ENCODE data around the gene ADAT2. TPM values are rescaled to one million over a fixed set of nuclear protein-coding genes. Genes with fewer than 3 reads are reported as not detected.

ADAT2 gene
- total RNA-seq, 1 donor from 2014 or later, result 6.9 TPM

DNA sequence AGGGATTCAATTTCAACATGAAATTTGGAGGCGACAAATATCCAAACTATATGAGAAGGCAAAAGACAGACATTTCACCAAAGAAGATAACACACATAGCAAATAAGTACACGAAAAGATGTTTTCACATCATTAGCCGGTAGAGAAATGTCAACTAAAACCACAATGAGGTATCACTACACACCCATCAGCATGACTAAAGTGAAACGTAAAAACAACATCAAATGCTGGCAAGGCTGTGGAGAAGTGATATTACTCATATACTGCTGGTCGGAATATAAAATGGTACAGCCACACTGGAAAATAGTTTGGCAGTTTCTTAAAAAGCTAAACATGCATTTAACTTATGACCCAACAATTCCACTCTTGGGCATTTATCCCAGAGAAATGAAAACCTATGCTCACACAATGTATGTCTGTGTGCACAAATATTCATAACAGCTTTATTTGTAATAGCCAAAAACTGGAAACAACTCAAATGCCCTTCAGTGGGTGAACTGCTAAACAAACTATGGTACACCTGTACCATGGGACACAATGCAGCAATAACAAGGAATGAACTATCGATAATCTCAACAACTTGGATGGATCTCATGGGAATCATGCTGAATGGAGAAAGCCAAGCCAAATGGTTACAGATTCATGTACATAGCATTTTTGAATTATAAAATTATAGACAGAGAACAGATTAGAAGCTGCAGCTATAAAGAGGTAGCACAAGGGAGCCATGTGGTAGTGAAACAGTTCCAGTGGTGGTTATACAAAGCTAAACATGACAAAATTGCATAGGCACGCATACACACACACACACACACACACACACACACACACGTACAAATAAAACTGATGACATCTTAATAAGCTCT lies 8.6 kb downstream of the ADAT2 start:
- DNase-seq (ENCODE audit: low read depth), result no peak

DNA sequence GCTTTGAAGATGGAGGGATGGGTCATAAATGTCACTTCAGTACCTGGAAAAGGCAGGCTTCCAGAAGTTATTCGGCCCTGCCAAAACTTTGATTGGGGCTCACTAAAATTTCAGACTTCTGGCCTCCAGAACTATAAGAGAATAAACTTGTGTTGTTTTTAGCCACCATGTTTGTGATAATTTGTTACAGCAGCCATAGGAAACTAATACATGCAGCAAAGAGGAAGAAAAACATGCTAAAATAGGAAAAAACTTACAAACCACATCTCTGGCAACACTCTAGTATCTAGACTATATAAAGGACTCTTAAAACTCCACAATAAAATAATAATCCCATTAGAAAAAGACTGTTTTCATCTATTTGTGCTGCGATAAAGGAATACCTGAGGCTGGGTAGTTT lies 9.5 kb downstream of the ADAT2 start:
- no peak for DNase-seq (ENCODE audit: low read depth)

DNA sequence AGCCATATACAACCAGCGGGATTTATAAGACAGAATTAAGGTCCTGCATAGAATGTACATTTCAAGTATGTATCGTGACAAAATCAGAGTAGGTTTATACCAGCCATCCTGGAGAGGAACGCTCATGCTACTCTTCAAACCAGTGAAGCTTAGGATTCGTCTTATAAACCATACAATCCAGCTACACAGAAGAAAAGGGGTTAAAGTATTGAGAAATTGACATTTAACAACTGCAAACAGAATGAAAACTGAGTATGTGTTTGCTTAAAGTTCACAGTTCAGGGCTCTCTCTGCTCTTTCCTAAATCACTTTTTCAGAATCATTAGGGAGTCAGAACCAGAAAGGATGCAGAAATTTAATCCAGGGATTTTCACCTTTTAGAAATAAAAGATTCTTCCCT lies 17.9 kb downstream of the ADAT2 start:
- DNase-seq (ENCODE audit: low read depth), result no peak

DNA sequence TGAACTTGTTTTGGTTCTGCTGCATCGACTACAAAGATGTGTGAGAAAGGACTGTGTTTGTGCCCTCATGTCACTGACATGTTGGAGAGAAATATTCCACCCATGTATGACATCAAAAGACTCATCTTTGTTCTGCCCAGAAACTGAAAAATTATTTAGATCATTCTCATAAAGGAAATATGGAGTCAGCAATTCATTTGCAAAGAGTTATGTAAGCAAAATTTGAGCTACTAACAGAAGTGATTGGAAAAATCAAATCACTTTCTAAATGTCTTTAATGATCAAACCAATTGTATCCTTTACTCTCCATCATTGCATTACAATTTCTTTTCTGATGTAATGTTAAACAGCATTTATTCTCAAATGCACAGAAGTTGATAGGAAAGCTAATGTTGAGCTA lies 19.3 kb downstream of the ADAT2 start:
- DNase-seq (ENCODE audit: low read depth), result no peak

DNA sequence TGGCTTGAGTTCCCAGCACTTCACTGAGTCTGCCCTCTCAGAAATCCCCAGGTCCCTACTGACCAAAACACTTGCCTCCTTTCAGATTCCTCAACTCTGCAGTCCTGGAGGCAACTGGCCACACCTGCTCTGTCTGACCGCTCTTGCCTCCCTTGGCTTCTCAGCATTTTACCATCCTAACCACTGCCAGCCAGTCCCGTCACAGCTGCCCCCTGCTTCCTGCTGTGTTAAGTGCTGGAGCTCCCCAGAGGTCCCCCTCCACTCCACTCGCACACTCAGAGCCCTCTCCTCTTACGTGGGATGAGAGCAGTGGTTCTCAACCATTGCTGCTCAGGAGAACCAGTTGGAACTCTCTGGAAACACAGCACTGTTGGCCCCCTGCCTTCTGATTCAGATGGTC lies 20.5 kb downstream of the ADAT2 start:
- no peak for DNase-seq (ENCODE audit: low read depth)

DNA sequence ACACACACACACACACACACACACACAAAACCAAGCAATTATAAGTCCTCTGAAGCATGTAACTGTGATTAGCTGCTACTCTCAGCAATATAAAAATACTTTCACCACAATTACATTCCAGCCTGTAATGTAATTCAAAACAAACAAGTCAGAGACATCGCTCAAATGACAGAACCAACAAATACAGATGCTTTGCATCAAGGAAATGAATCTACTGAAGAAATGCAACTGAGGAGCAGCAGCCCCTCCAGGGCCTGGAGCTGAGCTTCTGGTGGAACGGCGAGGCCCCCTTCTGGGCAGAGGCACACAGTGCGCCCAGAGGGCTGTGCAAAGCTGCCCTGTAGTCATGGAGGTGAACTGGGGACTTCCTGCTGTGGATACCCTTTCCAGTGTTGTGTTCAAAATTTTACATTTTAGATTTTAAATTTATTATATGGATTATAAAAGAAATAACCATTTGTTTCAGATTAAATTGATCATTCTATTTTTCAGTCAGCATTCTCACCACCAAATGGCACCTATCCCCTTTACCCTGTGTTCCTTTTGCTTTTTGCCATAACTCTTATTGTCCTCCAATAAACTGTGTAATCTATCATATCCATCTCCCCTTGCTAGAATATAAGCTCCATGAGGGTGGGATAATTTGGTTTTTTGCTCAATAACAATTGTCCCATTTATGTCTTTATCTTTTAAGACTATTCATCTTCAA lies 23.2 kb downstream of the ADAT2 start:
- DNase-seq (ENCODE audit: low read depth), result peak; percentile 78

DNA sequence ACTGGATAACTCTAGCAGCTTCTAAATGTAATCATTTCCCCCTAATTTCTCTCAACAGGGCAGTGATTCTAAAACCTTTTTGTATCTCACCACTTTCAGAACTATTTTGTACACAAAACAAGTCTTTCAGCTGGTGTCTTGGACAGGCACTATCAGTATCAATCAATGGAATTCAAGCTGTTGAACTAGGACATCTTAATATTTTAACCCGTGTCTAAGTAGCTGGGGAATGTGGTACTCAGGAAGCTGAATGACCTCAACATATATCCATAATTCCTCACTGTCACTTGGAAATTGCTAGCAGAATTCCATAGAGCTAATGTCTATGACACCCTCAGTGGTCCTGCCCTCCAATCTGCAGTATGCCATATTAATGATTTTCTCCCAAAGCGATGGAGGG lies 24.5 kb downstream of the ADAT2 start:
- no peak for DNase-seq (ENCODE audit: low read depth)

DNA sequence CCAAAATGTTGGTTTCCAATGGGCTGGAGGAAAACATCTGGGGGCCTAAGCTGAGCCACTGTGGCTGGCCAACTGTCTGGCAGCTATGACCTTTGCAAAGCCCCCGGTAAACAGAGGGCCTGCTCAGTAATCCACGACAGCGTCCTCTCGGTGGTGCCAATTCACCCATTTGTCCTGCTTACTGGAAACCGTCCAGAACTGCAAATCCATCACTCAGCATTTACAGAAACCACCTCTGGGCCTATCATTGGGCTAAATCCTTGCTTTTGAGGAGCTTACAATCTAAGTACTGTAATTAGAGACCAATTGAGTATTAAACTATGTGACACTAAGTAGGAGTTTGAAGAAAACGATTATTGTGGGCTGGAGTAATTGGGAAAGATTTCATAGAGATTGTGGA lies 31.0 kb downstream of the ADAT2 start:
- DNase-seq (ENCODE audit: low read depth), result no peak

DNA sequence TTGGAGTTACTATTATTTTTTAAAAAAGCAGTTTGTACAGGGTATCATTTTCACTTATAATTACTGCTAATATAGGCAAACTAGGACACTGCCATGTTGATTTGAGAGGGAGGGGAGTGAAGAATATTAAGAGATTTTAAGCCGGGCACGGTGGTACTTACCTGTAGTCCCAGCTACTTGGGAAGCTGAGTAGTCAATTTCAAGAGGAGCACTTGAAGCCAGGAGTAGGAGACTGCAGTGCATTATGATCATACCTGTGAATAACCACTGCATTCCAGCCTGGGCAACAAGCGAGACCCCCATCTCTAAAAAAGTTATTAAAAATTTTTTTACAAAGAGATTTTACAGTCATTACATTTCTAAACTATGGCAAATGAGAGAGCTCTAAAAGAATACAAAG lies 35.7 kb downstream of the ADAT2 start:
- DNase-seq (ENCODE audit: low read depth), result no peak

DNA sequence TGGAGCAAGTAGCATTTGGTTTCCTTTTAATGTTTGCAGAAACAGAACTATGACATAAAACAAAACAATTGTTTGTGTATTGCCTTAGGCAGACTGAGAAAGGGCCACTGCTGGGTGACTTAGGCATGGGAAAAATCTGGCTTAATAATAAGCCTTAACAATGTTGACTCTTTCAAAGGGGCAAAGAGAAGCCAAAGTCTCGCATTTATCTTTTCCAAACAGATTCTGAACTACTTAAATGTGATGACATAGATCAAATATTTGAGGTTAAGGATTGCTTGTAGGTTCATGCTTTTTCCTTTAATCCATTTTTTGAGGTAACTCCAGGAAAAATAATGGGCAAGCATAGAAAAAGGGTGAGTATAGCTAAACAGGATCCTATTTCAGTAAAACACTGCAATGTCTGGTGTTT lies 39.6 kb downstream of the ADAT2 start:
- peak; percentile 96 for DNase-seq (ENCODE audit: low read depth)

DNA sequence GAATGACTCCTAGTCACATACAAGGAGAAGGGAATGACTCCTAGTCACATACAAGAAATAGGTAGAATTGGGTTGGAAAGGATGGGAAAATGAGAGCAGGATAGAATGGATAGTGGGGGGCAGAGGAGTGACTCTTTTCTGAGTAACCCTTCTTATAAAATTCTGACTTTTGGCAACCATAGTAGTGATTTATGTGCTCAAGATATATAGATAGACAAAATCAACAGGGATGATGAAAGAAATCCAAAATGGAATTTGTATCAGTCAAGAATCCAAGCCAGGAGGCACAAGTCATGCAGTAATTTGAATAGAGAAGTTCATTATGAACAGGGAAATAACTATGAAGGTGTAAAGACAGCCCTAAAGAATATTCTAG lies 41.7 kb downstream of the ADAT2 start:
- DNase-seq (ENCODE audit: low read depth), result no peak

DNA sequence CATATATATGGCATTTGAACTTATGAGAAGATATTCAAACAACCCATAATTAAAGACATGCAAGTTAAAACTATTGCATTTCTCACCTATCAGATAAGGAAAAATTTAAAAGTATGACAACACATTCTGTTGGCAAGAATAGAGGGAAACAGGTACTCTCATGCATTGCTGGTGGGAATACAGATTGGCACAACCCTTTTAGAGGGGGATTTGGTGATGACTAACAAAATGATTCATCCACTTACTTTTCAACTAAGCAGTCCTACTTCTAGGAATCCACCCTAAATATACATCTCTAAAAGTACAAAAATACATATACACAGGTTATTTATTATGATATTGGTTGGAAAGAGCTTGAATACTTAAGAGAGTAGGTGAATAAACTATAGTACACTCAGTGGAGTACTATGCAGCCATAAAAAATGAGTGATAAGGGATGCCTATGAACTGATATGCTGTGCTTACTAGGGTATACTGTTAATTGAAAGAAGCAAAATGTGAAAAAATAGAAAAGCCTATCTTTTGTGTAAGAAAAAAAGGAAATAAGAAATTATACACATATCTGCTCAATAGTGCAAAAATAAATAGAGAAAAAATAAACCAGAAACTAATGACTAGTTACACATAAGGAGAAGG lies 42.2 kb downstream of the ADAT2 start:
- peak; percentile 67 for DNase-seq (ENCODE audit: low read depth)

DNA sequence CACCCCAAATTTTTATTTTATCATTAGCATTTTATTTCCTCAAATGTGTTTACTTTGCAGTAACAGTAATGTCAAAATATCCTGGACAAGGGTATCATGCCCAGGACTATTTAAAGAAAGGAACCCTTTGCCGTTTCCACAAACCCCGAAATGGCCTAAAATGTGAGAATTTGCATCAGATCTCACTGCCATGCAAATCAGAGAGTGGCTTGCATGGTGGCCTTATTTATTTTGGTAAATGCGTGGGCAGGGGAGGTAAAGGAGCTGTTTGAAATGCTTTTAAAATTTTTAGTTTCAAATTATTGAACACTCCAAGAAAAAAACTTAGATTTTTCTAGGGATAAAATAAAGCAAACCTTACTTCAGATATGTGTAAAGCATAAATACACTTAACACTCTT lies 43.8 kb downstream of the ADAT2 start:
- no peak for DNase-seq (ENCODE audit: low read depth)

DNA sequence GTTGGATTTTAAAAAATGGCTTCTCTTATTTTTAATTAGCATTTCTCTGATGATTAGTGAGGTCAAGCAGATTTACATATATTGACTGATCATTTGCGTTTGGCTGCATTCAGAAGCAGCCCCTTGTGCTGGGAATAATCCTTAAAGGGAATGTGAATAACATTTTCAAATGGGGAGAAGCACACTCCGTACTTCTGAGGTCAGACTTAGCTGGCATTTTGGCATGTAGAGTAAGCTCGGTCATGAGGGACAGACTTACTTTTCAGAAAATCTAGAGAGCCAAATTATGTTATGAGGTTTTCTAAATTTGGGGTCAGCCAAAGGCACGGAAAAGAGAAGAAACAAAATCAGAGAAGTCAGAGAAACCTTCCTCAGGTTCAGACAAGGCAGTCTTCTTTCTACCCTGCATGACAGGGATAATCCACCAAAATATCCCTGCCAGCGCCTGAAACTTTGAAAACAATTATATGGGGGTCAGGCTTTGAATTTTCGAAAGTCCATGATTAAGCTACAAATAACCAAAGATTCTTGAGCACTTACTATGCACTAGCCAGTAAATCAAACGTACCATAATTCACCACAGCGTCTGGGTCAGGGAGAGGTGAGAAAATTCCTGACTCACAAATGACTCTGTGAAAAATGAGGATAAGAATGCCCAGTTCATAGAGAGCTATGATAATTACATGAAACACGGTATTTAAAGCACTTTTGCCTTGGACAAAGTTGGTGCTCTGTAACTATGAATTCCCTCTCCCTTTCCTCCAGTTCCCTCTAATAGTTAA lies 44.9 kb downstream of the ADAT2 start:
- peak; percentile 83 for DNase-seq (ENCODE audit: low read depth)

DNA sequence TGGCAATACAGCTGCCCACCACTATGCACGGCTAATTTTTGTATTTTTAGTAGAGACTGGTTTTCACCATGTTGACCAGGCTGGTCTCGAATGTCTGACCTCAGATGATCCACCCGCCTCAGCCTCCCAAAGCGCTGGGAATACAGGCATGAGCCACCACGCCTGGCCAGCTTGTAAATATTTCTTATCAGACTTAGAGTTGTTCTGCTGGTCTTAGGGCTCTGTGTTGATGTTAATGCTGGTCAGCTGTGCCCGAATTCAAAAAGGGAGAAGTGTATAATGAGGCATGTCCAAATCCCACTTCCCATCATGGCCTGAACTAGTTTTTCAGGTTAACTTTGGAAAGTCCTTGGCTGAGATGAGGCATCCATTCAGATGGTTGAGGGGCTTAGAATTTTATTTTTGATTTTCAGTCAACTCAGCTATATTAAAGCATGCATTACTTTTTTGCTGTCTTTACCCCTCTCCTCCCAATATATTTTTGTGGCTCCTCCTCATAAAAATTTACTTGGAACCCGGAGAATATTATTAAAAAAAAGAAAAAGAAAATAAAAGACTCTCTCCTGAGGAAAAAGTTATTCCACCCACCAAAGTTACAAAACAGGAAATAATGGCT lies 47.7 kb downstream of the ADAT2 start:
- no peak for DNase-seq (ENCODE audit: low read depth)

DNA sequence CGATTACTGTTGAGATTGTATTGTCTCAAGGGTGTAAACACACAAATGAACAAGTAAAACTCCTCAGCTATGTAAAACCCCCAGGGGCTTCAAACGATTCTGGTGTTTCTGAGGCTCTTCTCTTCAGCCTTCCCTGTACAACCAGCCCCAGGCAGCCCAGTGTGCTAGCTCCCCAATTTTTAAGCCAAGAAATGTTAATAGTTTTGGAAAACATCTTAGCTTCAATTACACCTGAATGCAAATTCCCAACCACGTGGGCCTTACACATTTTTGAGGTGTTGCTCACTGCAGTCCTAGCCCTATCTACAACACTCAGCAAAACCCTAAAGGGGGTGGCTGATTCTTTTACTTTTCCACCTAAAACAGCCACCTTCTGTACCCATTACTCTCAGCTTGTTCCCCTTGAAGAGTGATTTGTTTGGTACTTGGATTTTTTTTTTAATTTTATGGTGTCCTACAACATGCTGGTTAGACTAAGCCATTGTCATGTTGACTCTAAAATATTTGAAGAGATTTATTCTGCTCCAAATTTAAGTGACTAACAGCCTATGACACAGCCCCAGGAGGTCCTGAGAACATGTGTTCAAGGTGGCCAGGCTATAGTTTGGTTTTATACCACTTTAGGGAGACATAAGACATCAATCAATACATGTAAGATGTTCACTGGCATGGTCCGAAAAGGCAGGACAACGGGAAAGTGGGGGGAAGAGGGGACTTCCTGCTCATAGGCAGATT lies 48.7 kb downstream of the ADAT2 start:
- peak; percentile 75 for DNase-seq (ENCODE audit: low read depth)

DNA sequence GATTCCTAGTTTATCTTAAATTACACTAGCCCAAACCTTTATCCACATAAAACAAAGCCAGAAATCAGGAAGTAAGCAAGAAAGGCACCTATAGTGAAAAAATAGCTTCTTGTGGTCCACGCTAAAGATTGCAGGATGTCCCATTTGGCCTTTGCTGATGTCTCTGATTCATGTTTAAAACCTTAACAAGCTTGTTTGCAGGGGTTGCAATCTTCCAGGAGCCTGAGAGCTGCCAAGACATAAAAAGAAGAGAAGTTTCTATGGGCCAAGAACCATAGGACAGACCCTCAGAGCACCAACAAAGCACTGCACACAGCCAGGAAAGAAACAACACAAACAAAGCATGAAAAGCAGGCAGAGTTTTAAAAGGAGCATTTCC lies 49.4 kb downstream of the ADAT2 start:
- no peak for DNase-seq (ENCODE audit: low read depth)

DNA sequence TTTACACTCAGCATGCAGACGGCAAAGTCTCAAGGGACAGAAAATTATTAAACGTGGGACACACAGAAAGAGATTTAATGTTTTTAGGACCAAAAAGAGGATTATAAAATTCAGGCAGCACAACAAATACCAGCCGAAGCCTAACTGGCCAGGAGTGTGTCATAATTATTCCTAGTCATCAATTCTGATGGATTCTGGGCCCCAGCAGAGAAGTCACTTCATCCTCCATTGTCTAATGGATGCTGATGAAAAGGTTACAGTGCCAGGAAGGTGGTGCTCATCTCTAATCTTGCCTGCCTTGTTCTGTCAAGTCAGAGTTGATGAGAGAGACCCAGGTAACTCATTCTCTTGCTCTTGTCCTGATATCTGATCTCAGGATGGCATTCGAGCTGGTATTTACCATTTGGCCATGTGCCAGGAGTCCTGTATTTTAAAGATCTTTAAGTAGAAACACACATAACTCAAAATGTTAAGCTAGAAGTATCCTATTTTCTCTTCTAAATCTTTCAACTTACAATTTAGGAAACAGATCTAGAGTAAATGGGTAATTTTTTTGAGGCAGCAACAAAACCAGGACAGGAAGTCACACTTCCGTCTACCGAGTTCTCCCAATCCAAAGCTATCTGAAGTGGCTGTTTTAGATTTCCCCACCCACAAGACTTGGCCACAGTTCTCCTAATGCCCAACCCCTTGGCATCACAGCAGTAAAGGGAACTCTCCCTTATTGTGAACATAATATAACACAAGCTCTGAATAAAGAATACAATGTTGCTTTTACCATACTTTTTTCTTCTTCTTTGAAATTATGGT lies 50.0 kb downstream of the ADAT2 start:
- DNase-seq (ENCODE audit: low read depth), result no peak

DNA sequence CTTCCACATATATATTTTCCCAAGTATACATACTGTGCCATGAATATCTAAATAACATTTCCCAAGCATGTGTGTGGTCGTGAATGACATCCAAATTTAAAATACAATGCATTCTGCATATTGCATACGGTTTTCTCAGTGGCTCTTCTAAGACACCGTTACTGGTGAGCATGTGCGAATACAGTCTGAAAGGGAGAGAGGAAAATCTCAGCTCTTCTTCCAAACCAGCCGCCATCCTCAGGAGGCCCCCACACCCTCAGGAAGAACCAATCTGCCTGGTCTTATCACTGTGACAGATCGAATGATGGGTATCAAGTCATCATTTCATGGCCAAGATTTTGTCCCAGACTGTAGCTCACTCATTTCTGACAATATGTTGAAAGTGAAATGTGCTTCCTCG lies 50.7 kb downstream of the ADAT2 start:
- no peak for DNase-seq (ENCODE audit: low read depth)

DNA sequence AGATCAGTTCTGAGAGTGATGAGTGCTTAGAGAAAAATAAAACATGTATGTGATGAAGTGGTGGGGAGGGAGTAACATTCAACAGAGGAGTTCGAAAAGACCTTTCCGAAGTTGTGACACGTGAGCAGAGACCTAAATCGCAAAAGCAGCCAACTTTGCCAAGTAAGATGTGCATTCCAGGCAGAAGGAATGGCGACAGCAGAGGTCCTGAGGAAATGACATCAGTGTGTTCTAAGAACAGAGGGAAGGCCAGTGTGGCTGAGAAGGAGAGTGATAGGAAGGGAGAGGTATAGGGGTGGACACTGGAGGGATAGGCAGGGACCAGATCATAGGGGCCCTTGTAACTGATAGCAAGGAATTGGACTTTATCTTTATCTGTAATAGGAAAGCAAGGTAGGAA lies 51.3 kb downstream of the ADAT2 start:
- DNase-seq (ENCODE audit: low read depth), result no peak

Measured in renal cortical epithelial cell (primary cell).